ENCODE measurements around the gene SCN5A.

Gene SCN5A

GRCh38 chr3:38608086-38608775 is 41.3 kb downstream of the SCN5A start:
- no peaks in the 10 kb centered on the region for H3K27me3 Mint-ChIP-seq (ENCODE audit: low read depth)
- no peaks in the 10 kb centered on the region for H3K9me3 Mint-ChIP-seq
- TF ChIP-seq CTCF (IDR thresholded peaks at IDR 0.05; ENCODE audit: unreplicated experiment in 3 of 3), result no peak
- no peaks in the 10 kb centered on the region for H3K4me1 Mint-ChIP-seq
- H3K4me3 Mint-ChIP-seq, result no peak overlapping the region
- H3K27ac Mint-ChIP-seq, result no peak overlapping the region
- no peaks in the 10 kb centered on the region for H3K36me3 Mint-ChIP-seq (ENCODE audit: low read depth)

- Mint-ChIP-seq H3K9me3 (no peaks in the 10 kb centered on the region), H3K4me3 (no peak overlapping the region), H3K27ac (no peak overlapping the region), H3K36me3 (ENCODE audit: low read depth) (no peaks in the 10 kb centered on the region), H3K27me3 (ENCODE audit: low read depth) (no peaks in the 10 kb centered on the region), H3K4me1 (no peaks in the 10 kb centered on the region)
- no peak for TF ChIP-seq CTCF (IDR thresholded peaks at IDR 0.05; ENCODE audit: unreplicated experiment in 3 of 3)
Observed at GRCh38 chr3:38606561-38606960, 42.9 kb downstream of the SCN5A start.

GRCh38 chr3:38605981-38606380 is 43.5 kb downstream of the SCN5A start:
- H3K4me3 Mint-ChIP-seq, result no peak overlapping the region
- H3K4me1 Mint-ChIP-seq, result no peaks in the 10 kb centered on the region
- no peak overlapping the region for H3K27ac Mint-ChIP-seq

GRCh38 chr3:38604246-38604645 is 45.2 kb downstream of the SCN5A start:
- Mint-ChIP-seq H3K9me3 (no peaks in the 10 kb centered on the region), H3K27me3 (ENCODE audit: low read depth) (no peaks in the 10 kb centered on the region), H3K36me3 (ENCODE audit: low read depth) (no peaks in the 10 kb centered on the region), H3K27ac (no peak overlapping the region), H3K4me3 (no peak overlapping the region), H3K4me1 (no peaks in the 10 kb centered on the region)
- no peak for TF ChIP-seq CTCF (IDR thresholded peaks at IDR 0.05; ENCODE audit: unreplicated experiment in 3 of 3)

More at GRCh38 chr3:38605981-38606380, 43.5 kb downstream of the SCN5A start:
- no peaks in the 10 kb centered on the region for H3K27me3 Mint-ChIP-seq (ENCODE audit: low read depth)
- TF ChIP-seq CTCF (IDR thresholded peaks at IDR 0.05; ENCODE audit: unreplicated experiment in 3 of 3), result no peak
- no peaks in the 10 kb centered on the region for H3K36me3 Mint-ChIP-seq (ENCODE audit: low read depth)
- no peaks in the 10 kb centered on the region for H3K9me3 Mint-ChIP-seq

- H3K27ac Mint-ChIP-seq, result no peak overlapping the region
Observed at GRCh38 chr3:38603731-38604131, 45.8 kb downstream of the SCN5A start.

More at GRCh38 chr3:38603731-38604131, 45.8 kb downstream of the SCN5A start:
- no peaks in the 10 kb centered on the region for H3K27me3 Mint-ChIP-seq (ENCODE audit: low read depth)
- H3K36me3 Mint-ChIP-seq (ENCODE audit: low read depth), result no peaks in the 10 kb centered on the region
- H3K4me1 Mint-ChIP-seq, result no peaks in the 10 kb centered on the region
- TF ChIP-seq CTCF (IDR thresholded peaks at IDR 0.05; ENCODE audit: unreplicated experiment in 3 of 3), result no peak
- H3K9me3 Mint-ChIP-seq, result no peaks in the 10 kb centered on the region
- no peak overlapping the region for H3K4me3 Mint-ChIP-seq

Data from nephron (organoid).